Ovary (tissue), 3 donors: Measurements from ENCODE around the gene C20orf202.

ENCODE experiments used
- EP300 ChIP-seq: sonication (generic); formaldehyde crosslinking; IDR thresholded peaks from one replicate; pipeline ENCODE4 v1.6.1; 2017; ENCODE audit warnings: antibody characterized with exemption
- POLR2A ChIP-seq: fragments of 450-650 bp; IDR thresholded peaks from one replicate; pipeline ENCODE4 v1.6.1; 2017; ENCODE audit warnings: antibody characterized with exemption, mild to moderate bottlenecking, moderate library complexity
- TF ChIP-seq, protein P1 (sequence below), 3 donors: fragments of 450-650 bp in 2 of 3; fragments of 200-600 bp in 1 of 3; IDR thresholded peaks; one replicate each; pipeline versions ENCODE4 v1.5.1 to v1.8.0; 2016 to 2022; ENCODE audit warnings: antibody characterized with exemption in 3 of 3, mild to moderate bottlenecking in 1 of 3
- donor health status: DM: no; HTN: no; CAD: no.

DNA sequence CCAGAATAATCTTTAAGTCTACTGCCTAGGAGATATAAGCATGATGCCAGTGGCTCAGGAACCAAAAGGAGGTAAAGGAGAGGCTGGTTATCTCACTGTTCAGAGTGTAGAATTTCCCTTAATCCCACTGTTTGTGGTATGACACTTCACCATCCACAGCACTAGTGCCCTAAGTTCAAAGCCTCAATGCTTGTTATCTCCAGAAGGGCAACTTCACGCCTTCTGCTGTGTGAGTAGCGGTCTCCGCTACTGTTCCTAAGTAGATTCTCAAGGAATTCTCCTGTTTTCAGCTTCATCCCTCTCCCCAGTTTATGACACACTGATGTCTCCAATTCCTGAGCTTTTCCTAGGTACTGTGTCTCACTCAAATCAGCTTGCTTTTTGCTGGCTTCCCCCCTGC is 49.2 kb downstream of the C20orf202 start:
- no peak for TF ChIP-seq EP300
- TF ChIP-seq, protein P1, sequence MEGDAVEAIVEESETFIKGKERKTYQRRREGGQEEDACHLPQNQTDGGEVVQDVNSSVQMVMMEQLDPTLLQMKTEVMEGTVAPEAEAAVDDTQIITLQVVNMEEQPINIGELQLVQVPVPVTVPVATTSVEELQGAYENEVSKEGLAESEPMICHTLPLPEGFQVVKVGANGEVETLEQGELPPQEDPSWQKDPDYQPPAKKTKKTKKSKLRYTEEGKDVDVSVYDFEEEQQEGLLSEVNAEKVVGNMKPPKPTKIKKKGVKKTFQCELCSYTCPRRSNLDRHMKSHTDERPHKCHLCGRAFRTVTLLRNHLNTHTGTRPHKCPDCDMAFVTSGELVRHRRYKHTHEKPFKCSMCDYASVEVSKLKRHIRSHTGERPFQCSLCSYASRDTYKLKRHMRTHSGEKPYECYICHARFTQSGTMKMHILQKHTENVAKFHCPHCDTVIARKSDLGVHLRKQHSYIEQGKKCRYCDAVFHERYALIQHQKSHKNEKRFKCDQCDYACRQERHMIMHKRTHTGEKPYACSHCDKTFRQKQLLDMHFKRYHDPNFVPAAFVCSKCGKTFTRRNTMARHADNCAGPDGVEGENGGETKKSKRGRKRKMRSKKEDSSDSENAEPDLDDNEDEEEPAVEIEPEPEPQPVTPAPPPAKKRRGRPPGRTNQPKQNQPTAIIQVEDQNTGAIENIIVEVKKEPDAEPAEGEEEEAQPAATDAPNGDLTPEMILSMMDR (IDR thresholded peaks at IDR 0.05), result no peak
- no peak for TF ChIP-seq POLR2A
